Activated T-cell treated with anti-CD3 and anti-CD28 coated beads for 48 hours (primary cell): Measurements from ENCODE around the gene CDC14A.
A peak's percentile ranks its signal among the peaks of the same experiment; 100 is the strongest.

Experiments
- DNase-seq: peaks from one replicate; pipeline ENCODE4 v3.0.0-alpha.2; 2020; ENCODE audit warnings: low read depth

Gene CDC14A

DNA sequence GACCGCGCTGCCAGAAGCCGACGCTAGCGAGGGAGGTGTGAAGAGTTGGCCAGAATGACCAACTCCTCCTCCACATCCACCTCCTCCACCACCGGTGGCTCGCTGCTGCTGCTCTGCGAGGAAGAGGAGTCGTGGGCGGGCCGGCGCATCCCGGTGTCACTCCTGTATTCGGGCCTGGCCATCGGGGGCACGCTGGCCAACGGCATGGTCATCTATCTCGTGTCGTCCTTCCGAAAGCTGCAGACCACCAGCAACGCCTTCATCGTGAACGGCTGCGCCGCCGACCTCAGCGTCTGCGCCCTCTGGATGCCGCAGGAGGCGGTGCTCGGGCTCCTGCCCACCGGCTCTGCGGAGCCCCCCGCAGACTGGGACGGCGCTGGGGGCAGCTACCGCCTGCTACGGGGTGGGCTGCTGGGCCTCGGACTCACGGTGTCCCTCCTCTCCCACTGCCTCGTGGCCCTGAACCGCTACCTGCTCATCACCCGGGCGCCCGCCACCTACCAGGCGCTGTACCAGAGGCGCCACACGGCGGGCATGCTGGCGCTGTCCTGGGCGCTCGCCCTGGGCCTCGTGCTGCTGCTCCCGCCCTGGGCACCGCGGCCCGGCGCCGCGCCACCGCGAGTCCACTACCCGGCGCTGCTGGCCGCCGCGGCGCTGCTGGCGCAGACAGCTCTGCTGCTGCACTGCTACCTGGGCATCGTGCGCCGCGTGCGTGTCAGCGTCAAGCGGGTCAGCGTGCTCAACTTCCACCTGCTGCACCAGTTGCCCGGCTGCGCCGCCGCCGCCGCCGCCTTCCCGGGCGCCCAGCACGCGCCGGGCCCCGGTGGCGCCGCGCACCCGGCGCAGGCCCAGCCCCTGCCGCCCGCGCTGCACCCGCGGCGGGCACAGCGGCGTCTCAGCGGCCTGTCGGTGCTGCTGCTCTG, 186.9 kb downstream of the CDC14A start:
- peak; percentile 42 for DNase-seq

GRCh38 chr1:100539836-100540536, 187.7 kb downstream of the CDC14A start:
- no peak for DNase-seq

GRCh38 chr1:100542285-100542684, 190.0 kb downstream of the CDC14A start:
- no peak for DNase-seq

GRCh38 chr1:100543640-100544039, 191.3 kb downstream of the CDC14A start:
- DNase-seq = peak; percentile 17

- no peak for DNase-seq
These were observed 192.5 kb downstream of the CDC14A start for GRCh38 chr1:100544791-100545190.

DNA sequence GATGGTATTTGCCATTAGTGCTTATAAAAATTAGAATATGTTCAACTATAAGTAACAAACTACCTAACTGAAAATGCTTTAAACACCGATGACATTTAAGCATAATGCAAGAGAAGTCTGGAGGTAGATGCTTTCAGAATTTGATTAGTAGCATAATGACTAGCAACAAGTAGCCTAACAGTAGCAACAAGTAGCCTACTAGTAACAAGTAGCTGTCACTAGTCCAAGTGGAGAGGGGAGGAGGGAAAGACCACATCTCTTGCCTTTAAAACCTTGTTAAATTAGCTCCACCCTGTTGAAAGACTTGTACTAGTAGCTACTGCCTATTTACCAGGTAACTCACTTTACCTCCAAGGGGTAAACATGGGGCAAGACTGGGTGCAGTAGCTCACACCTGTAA, 193.5 kb downstream of the CDC14A start:
- DNase-seq = no peak

- no peak for DNase-seq
These were observed 199.7 kb downstream of the CDC14A start for GRCh38 chr1:100552031-100552430.

GRCh38 chr1:100552922-100553321, 200.6 kb downstream of the CDC14A start:
- no peak for DNase-seq

- no peak for DNase-seq
These were observed 203.9 kb downstream of the CDC14A start for GRCh38 chr1:100556181-100556580.

DNA sequence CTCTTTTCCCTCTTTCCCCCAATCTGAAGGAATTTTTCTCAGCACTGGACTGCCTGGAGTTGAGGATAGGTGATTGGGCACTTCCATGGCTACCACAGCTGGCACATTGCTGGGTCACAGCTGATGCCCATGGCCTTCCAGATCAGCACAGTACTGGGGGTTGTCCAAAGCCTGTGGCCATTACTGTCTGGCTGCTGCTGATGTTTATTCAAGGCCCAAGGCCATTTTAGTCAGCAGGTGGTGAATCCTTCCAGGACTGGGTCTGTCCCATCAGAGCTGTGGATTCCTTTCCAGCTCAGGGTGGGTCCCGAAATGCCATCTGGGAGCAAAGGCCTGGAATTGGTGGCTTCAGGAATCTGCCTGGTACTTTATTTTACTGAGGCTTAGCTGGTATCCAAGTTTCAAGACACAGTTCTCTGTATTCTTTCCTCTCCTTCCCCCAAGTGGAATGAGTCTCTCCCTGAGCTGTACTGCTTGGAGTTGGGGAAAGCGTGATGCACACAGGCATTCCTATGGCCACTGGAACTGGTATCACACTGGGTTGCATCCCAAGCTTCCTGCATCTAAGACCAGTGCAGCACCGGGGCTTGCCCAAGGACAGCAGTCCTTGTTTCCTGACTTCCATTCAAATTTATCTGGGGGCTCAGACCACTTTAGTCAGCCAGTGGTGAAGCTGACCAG, 204.8 kb downstream of the CDC14A start:
- DNase-seq = no peak

- DNase-seq = no peak
These were observed 205.3 kb downstream of the CDC14A start for GRCh38 chr1:100557606-100557953.

- DNase-seq = no peak
These were observed 213.2 kb downstream of the CDC14A start for GRCh38 chr1:100565533-100565932.

DNA sequence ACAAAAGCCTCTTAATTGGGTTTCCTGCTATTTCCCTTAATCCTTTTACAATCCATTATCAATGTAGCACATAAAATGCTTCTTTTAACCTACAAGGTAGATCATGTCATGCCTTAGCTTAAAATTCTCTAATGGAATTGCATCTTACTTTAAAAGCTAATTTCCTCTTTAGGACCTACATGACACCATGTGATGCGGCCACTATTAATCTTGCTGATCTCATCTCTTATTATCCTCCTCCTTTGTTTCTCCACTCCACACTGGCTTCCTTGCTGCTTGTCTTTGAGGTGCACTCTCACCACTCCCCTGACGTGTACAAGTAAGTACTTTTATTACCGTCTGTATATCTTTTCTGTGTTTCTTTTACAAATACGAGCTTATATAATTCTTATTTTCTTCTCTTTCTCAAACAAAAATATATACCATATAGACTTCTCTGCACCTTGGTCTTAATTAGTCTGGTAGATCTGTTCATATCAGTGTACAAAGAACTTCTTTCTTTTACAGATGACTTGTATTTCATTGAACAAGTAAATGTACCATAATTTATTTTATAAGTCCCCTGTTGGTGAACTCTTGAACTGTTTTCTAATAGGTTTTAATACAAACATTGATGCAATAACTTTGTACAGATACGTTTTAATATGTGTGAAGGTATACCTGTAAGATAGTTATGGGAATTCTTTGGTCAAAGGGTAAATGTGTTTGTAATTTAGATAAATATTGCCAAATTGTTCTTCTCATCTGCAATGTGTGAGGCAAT, 213.8 kb downstream of the CDC14A start:
- DNase-seq = no peak

DNA sequence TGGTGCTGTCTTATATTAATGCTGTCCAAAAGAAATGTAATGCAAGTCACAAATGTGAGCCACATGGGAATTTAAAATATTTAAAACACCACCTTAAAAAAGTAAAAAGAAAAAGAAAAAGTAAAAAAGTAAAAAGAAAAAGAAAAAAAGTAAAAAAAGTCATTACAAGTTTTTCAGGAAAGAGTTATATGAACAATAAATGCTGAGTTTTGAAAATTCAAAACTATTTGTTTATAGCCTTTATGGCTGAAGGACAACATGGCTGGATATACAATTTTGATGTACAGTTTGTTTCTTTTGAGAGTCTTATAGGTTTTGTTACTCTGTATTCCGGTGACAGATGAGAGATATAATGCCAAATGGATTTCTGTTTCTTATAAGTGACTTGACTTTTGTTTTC, 214.8 kb downstream of the CDC14A start:
- DNase-seq = no peak
